GM21528 (cell line): ENCODE results near the gene GPR34.

Source experiments
- ATAC-seq: cut with Tn5 transposase; IDR thresholded peaks from one replicate; pipeline ENCODE4 v1.9.1; 2021; ENCODE audit warnings: mild to moderate bottlenecking, moderate library complexity; ENCODE audit not compliant: unreplicated experiment, low FRiP score

GPR34 gene

GRCh38 chrX:41730081-41730480 is 41.3 kb downstream of the GPR34 start:
- ATAC-seq, result no peak

GRCh38 chrX:41732260-41732659 is 43.5 kb downstream of the GPR34 start:
- no peak for ATAC-seq

GRCh38 chrX:41733939-41734338 is 45.2 kb downstream of the GPR34 start:
- peak; percentile 98 for ATAC-seq

DNA sequence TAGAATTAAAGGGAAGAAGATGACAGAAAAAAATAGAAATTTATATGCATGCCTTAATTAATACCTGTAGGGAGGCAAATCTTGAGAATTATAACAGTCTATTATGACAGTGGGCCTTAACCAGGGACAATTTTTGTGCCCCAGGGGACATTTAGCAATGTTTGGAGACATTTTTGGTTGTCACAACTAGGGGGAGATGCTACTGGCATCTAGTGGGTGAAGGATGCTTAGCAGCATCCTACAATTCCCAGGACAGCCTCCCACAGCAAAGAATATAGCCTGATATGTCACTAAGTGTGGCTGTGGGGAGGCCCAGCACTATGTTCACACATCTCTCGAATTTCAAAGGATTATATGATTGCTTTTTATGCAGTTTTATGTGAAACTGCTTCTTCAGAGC is 45.8 kb downstream of the GPR34 start:
- ATAC-seq, result no peak

- no peak for ATAC-seq
Observed at GRCh38 chrX:41737065-41737464, 48.3 kb downstream of the GPR34 start.

DNA sequence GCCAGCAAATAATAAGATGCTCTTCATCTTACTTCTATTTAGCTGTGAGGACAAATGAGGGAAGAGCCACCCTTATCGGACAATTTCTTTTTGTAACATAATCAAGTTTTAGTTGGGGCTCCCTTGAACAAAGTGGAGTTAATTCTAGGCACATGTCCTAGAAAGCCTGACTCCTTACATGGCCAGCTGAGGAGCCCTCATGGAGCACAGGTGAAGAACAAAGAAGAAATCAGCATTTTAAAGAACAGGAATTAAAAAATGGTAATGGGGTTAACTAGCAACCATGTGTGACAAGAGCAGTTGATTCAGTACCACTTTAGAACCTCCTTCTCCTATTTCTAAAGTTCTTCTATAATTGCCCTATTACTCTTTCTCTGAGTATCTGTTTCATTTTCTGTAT is 51.1 kb downstream of the GPR34 start:
- no peak for ATAC-seq
